CD14-positive monocyte (primary cell): ENCODE data around the gene PNO1. TPM values are rescaled to one million over a fixed set of nuclear protein-coding genes. Genes with fewer than 3 reads are reported as not detected.

Source experiments
- DNase-seq, 3 donors: peaks; one replicate each; pipeline ENCODE4 v3.0.0-alpha.2; 2011 to 2022
- H2AFZ ChIP-seq: 2 replicates; pipeline ENCODE4 v1.6.0; 2012; ENCODE audit warnings: mild to moderate bottlenecking, low read depth, low read length, inconsistent platforms; ENCODE audit not compliant: insufficient read depth, poor library complexity, severe bottlenecking
- H3K27ac ChIP-seq, 2 donors: 1 replicate in 1 of 2; 2 replicates in 1 of 2; pipeline ENCODE4 v1.5.1; 2012 to 2013; ENCODE audit warnings: low read length in 2 of 2, control low read depth in 1 of 2, inconsistent platforms in 1 of 2, low read depth in 1 of 2, mild to moderate bottlenecking in 1 of 2
- H3K27me3 ChIP-seq, 2 donors: one replicate each; pipeline versions ENCODE4 v1.6.0 to v1.6.1; 2011 to 2013; ENCODE audit warnings: low read length in 2 of 2; ENCODE audit not compliant: control insufficient read depth in 2 of 2, insufficient read depth in 2 of 2
- H3K36me3 ChIP-seq, 2 donors: replicated peaks in 1 of 2; 1 replicate in 1 of 2; 2 replicates in 1 of 2; pipeline versions ENCODE4 v1.5.1 to v1.6.1; 2012 to 2013; ENCODE audit warnings: low read length in 2 of 2, control low read depth in 1 of 2, inconsistent platforms in 1 of 2, mild to moderate bottlenecking in 1 of 2; ENCODE audit not compliant: insufficient read depth in 2 of 2, control insufficient read depth in 1 of 2
- H3K4me1 ChIP-seq, 2 donors: 1 replicate in 1 of 2; 2 replicates in 1 of 2; pipeline versions ENCODE4 v1.5.1 to v1.6.1; 2012 to 2013; ENCODE audit warnings: low read length in 2 of 2, control low read depth in 1 of 2, inconsistent platforms in 1 of 2, mild to moderate bottlenecking in 1 of 2, moderate library complexity in 1 of 2; ENCODE audit not compliant: insufficient read depth in 2 of 2, control insufficient read depth in 1 of 2
- H3K4me2 ChIP-seq: replicated peaks from 2 replicates; pipeline ENCODE3; 2012; ENCODE audit warnings: low read length, moderate library complexity, mild to moderate bottlenecking; ENCODE audit not compliant: poor library complexity, severe bottlenecking; ENCODE audit errors: extremely low read depth
- H3K4me3 ChIP-seq, 3 experiments: fragments of 200-600 bp in 1 of 3; sonication (generic) in 1 of 3; replicated peaks in 1 of 3; 1 replicate in 2 of 3; 2 replicates in 1 of 3; pipeline ENCODE4 v1.5.1; 2011 to 2013; ENCODE audit warnings: low read length in 3 of 3, mild to moderate bottlenecking in 3 of 3, control low read depth in 2 of 3, low read depth in 2 of 3, inconsistent platforms in 1 of 3, moderate library complexity in 1 of 3
- H3K79me2 ChIP-seq: 2 replicates; pipeline ENCODE4 v1.6.0; 2012; ENCODE audit warnings: mild to moderate bottlenecking, control low read depth, inconsistent platforms, low read length, moderate library complexity; ENCODE audit not compliant: insufficient read depth
- H3K9ac ChIP-seq: 2 replicates; pipeline ENCODE4 v1.6.0; 2017; ENCODE audit warnings: low read length, mild to moderate bottlenecking; ENCODE audit not compliant: insufficient read depth, poor library complexity, severe bottlenecking
- H3K9me3 ChIP-seq, 2 donors: replicated peaks in 1 of 2; 1 replicate in 1 of 2; 2 replicates in 1 of 2; pipeline versions ENCODE4 v1.5.1 to v1.6.1; 2012 to 2013; ENCODE audit warnings: low read length in 2 of 2, control low read depth in 1 of 2; ENCODE audit not compliant: control insufficient read depth in 1 of 2, insufficient read depth in 1 of 2
- H4K20me1 ChIP-seq: 2 replicates; pipeline ENCODE4 v1.6.0; 2012; ENCODE audit warnings: mild to moderate bottlenecking, low read length, control low read depth, moderate library complexity; ENCODE audit not compliant: insufficient read depth
- H3K27ac Mint-ChIP-seq, 7 donors: one replicate each; pipeline ENCODE4 v1.8.0; 2020; ENCODE audit warnings: mild to moderate bottlenecking in 7 of 7, mixed read lengths in 7 of 7, moderate library complexity in 6 of 7, inconsistent platforms in 2 of 7
- H3K27me3 Mint-ChIP-seq, 3 donors: one replicate each; pipeline ENCODE4 v1.8.0; 2021 to 2022; ENCODE audit warnings: low read depth in 3 of 3, mild to moderate bottlenecking in 3 of 3, mixed read lengths in 3 of 3, moderate library complexity in 3 of 3, inconsistent platforms in 1 of 3
- H3K36me3 Mint-ChIP-seq, 2 donors: one replicate each; pipeline ENCODE4 v1.8.0; 2020; ENCODE audit warnings: mixed read lengths in 2 of 2, inconsistent platforms in 1 of 2, mild to moderate bottlenecking in 1 of 2
- H3K4me1 Mint-ChIP-seq: one replicate; pipeline ENCODE4 v1.8.0; 2020; ENCODE audit warnings: mild to moderate bottlenecking, mixed read lengths
- H3K4me3 Mint-ChIP-seq, 2 donors: one replicate each; pipeline ENCODE4 v1.8.0; 2020; ENCODE audit warnings: mild to moderate bottlenecking in 2 of 2, mixed read lengths in 2 of 2, moderate library complexity in 1 of 2
- H3K9me3 Mint-ChIP-seq, 7 donors: one replicate each; pipeline ENCODE4 v1.8.0; 2020 to 2022; ENCODE audit warnings: mixed read lengths in 7 of 7, mild to moderate bottlenecking in 6 of 7, moderate library complexity in 6 of 7, inconsistent platforms in 2 of 7
- CTCF ChIP-seq: fragments of 200-600 bp; IDR thresholded peaks from one replicate; pipeline ENCODE4 v1.8.0; 2022; ENCODE audit warnings: antibody characterized with exemption, mild to moderate bottlenecking
- WGBS: methylation state at CpG from one replicate; pipeline ENCODE4 v1.1.5; 2013; ENCODE audit warnings: missing lambda C conversion rate; ENCODE audit not compliant: insufficient coverage; 5-methylcytosine and 5-hydroxymethylcytosine counted together
- intact Hi-C, 2 donors: fragments of 100-400 bp; cut with micrococcal nuclease; formaldehyde crosslinking; loops; one replicate each; pipeline versions ENCODE4 v1.15.0 to v1.15.1; 2023
- polyA plus RNA-seq, 3 donors: library from polyadenylated mRNA; depleted of rRNA in 1 of 3; unstranded in 2 of 3; stranded (reverse) in 1 of 3; fragments of 300-500 nt in 2 of 3; fragments of >200 nt in 1 of 3; fragmentation: Illumina TruSeq in 2 of 3; gene quantifications; 1 replicate in 2 of 3; 2 replicates in 1 of 3; pipeline ENCODE4 v1.2.3, GENCODE V29; 2012 to 2021

PNO1 gene
- polyA plus RNA-seq, 3 donors: 4.7 to 14.0 (median 10.8) TPM

DNA sequence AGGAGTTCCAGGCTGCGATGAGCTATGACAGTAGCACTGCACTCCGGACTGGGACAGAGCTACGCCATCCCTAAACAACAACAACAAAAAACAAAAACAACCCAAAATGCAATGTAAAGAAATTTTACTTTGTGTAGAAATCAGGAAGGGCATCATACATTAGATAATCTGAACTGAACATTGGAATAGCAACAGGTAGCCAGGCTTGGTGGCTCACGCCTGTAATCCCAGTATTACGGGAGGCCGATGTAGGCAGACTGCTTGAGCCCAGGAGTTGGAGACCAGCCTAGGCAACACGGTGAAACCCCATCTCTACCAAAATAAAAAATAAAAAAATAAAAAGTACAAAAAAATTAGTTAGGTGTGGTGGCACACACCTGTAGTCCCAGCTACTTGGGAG is 2.1 kb upstream of the PNO1 start:
- Histone ChIP-seq H2AFZ (no peak overlapping the region), H3K4me1 (peaks cover 28 to 50% of the 10 kb centered on the region in 2 donors), H3K79me2 (peaks cover 55% of the 10 kb centered on the region), H3K36me3 (peaks cover 5 to 6% of the 10 kb centered on the region in 2 donors), H3K4me2 (no peak overlapping the region), H4K20me1 (no peaks in the 10 kb centered on the region), H3K9ac (no peak overlapping the region), H3K27ac (no peak overlapping the region), H3K27me3 (no peaks in the 10 kb centered on the region), H3K9me3 (no peaks in the 10 kb centered on the region), H3K4me3 (no peak overlapping the region)
- H3K27ac Mint-ChIP-seq: no peak overlapping the region
- no peak overlapping the region for H3K4me3 Mint-ChIP-seq
- intact Hi-C loops: loop anchor here in 1 of 2 donors (5.0 kb wide), 2 partner anchors 93 to 97 kb away; partner anchors contain the start of genes C1D and PPP3R1
- peaks cover 0 to 2% (median 0%) of the 10 kb centered on the region in 3 donors for H3K27me3 Mint-ChIP-seq
- no peak for TF ChIP-seq CTCF
- peaks cover 9 to 17% of the 10 kb centered on the region in 2 donors for H3K36me3 Mint-ChIP-seq
- H3K9me3 Mint-ChIP-seq: peaks cover 0 to 2% (median 0%) of the 10 kb centered on the region in 7 donors
- no CpG with 5 or more reads among the region's 7 CpGs for WGBS
- peaks cover 41% of the 10 kb centered on the region for H3K4me1 Mint-ChIP-seq
- DNase-seq: no peak

DNA sequence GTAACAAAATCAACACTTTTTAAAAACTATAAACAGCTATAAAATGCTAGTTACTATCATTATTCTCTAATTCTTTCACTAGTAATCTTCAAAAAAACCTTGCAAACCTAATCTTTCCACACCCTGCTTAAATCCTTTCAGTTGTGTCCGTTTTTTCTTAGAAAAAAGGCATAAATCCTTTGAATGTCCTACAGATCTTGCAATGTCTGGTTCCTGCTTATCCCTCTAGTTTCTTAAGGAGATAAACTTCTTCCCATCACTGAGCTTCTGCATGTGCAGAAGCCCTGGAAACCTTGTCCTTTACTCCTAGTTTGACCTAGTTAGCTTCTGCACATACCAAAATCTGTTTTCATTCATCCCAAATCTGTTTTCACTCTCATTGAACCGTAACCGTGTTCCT is 1.3 kb upstream of the PNO1 start:
- Histone ChIP-seq H3K79me2 (peaks cover 48% of the 10 kb centered on the region), H3K27ac (peak overlapping the region in 1 of 2 donors; percentile 99), H3K4me2 (peak overlapping the region; percentile 95), H4K20me1 (no peaks in the 10 kb centered on the region), H3K36me3 (peaks cover 12 to 14% of the 10 kb centered on the region in 2 donors), H3K9ac (peak overlapping the region; percentile 87), H3K9me3 (no peaks in the 10 kb centered on the region), H2AFZ (peak overlapping the region; percentile 95), H3K4me3 (peak overlapping the region; percentile 73 to 91 (median 85)), H3K4me1 (peaks cover 28 to 44% of the 10 kb centered on the region in 2 donors), H3K27me3 (no peaks in the 10 kb centered on the region)
- peaks cover 0 to 2% (median 0%) of the 10 kb centered on the region in 7 donors for H3K9me3 Mint-ChIP-seq
- peak overlapping the region; percentile 97 to 99 for H3K4me3 Mint-ChIP-seq
- H3K27ac Mint-ChIP-seq: peak overlapping the region in 6 of 7 donors; percentile 99 to 100 (median 100)
- peaks cover 0 to 2% (median 0%) of the 10 kb centered on the region in 3 donors for H3K27me3 Mint-ChIP-seq
- H3K4me1 Mint-ChIP-seq: peaks cover 37% of the 10 kb centered on the region
- peaks cover 15 to 22% of the 10 kb centered on the region in 2 donors for H3K36me3 Mint-ChIP-seq
- DNase-seq: no peak
- TF ChIP-seq CTCF: no peak
- intact Hi-C loops: loop anchor here in 1 of 2 donors (5.0 kb wide), 2 partner anchors 94 to 96 kb away; partner anchors contain the start of genes C1D and PPP3R1
- WGBS: 58% methylated on average over 1 of the region's 3 CpGs
